Spinal cord (tissue), 10 donors: ENCODE data around the gene PI3. TPM values are rescaled to one million over a fixed set of nuclear protein-coding genes. Genes with fewer than 3 reads are reported as not detected.
"Not testable (repeated sequence)": the region's sequence is repeated elsewhere in the genome, so short reads cannot be mapped to it uniquely, and the experiment has no call there.

Experiments used
- DNase-seq, 6 donors: peaks; one replicate each; pipeline versions ENCODE4 v3.0.0 to v3.0.0-alpha.2; 2013 to 2015; ENCODE audit warnings: low spot score in 6 of 6, low read depth in 4 of 6
- H3K27ac ChIP-seq: one replicate; pipeline ENCODE4 v1.5.1; 2013; ENCODE audit warnings: low read depth, low read length, control low read depth
- H3K27me3 ChIP-seq: one replicate; pipeline ENCODE4 v1.6.1; 2013; ENCODE audit warnings: low read length; ENCODE audit not compliant: control insufficient read depth, insufficient read depth
- H3K36me3 ChIP-seq: one replicate; pipeline ENCODE4 v1.6.1; 2013; ENCODE audit warnings: low read length; ENCODE audit not compliant: control insufficient read depth, insufficient read depth
- H3K4me1 ChIP-seq: one replicate; pipeline ENCODE4 v1.6.1; 2013; ENCODE audit warnings: low read length; ENCODE audit not compliant: control insufficient read depth, insufficient read depth
- H3K4me3 ChIP-seq: one replicate; pipeline ENCODE4 v1.5.1; 2013; ENCODE audit warnings: low read depth, low read length, control low read depth
- H3K9me3 ChIP-seq: one replicate; pipeline ENCODE4 v1.6.1; 2013; ENCODE audit warnings: low read length; ENCODE audit not compliant: control insufficient read depth, insufficient read depth
- WGBS: methylation state at CpG from one replicate; pipeline ENCODE4 v1.1.5; 2013; ENCODE audit warnings: missing lambda C conversion rate; ENCODE audit not compliant: insufficient coverage; 5-methylcytosine and 5-hydroxymethylcytosine counted together
- polyA plus RNA-seq, 2 donors: library from polyadenylated mRNA; unstranded; fragments of 120-200 nt; gene quantifications; one replicate each; pipeline ENCODE4 v1.2.1, GENCODE V29; 2013; ENCODE audit not compliant: insufficient read length in 2 of 2
- total RNA-seq, 2 donors: library from RNA; depleted of rRNA in 1 of 2; stranded (reverse); fragments of 120-200 nt in 1 of 2; fragments of >200 nt in 1 of 2; gene quantifications; one replicate each; pipeline versions ENCODE4 v1.2.3 to v1.2.4, GENCODE V29; 2013 to 2014
- donor health status: healthy.

Gene PI3
- total and polyA plus RNA-seq, 4 donors: not detected

DNA sequence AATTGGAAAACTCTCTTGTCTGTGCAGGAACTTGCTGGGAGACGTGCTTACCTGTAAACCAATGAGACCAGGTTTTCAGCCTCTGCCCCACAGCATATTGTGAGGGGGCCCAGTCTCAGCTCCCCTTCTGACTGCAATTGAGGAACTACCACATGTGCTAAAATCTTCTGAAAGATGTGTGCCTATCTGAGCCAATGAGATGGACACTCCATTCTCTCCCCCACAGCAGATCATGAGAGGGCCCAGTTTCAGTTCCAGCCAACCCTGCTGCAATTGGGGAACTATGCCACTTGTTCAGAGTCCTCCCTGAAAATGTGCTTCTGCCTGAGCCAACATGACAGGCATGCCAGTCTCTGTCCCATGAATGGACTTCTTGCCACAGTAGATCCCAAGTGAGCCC, 20.9 kb upstream of the PI3 start:
- H3K27ac ChIP-seq: no peak overlapping the region
- H3K4me3 ChIP-seq: no peak overlapping the region
- peaks cover 2% of the 10 kb centered on the region for H3K4me1 ChIP-seq
- WGBS: 89% methylated on average over 1 of the region's 1 CpG
- H3K27me3 ChIP-seq: peaks cover 4% of the 10 kb centered on the region
- no peaks in the 10 kb centered on the region for H3K36me3 ChIP-seq
- no peaks in the 10 kb centered on the region for H3K9me3 ChIP-seq
- peak in 1 of 6 donors; percentile 3 for DNase-seq

DNA sequence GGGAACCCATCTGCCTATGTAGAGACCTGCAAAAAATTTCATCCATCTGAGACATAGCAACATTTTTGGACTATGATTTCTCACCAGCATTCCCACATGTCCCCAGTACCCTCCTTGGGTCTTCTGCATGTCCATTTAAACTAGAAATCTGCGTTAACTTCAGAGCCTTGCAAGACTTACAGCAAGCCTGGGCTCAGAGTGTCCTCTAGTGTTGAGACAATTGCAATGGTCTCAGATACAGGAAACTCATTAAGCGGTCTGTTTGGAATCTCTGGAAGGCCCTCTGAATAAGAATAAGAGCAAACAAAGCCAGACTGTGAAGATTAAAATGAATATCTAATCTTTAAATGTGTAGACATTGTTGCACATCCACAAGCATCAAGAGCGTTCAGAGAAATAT, 20.5 kb upstream of the PI3 start:
- no peaks in the 10 kb centered on the region for H3K36me3 ChIP-seq
- no peaks in the 10 kb centered on the region for H3K9me3 ChIP-seq
- DNase-seq: no peak
- WGBS: 53% methylated on average over 2 of the region's 3 CpGs
- H3K27me3 ChIP-seq: peaks cover 4% of the 10 kb centered on the region
- H3K4me1 ChIP-seq: peaks cover 2% of the 10 kb centered on the region
- H3K4me3 ChIP-seq: no peak overlapping the region
- H3K27ac ChIP-seq: no peak overlapping the region

DNA sequence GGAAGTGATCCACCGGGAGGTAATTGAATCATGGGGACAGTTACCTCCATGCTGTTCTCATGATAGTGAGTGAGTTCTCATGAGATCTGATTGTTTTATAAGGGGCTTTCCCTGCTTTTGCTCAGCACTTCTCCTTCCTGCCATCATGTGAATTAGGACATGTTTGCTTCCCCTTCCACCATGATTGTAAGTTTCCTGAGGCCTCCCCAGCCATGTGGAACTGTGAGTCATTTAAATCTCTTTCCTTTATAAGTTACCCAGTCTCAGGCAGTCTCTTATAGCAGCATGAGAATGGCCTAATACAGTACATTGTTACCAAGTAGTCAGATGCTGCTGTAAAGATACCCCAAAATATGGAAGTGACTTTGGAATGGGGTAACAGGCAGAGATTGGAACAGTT, 19.9 kb upstream of the PI3 start:
- not testable (repeated sequence) for H3K4me1 ChIP-seq, DNase-seq, H3K27me3 ChIP-seq, H3K9me3 ChIP-seq, H3K4me3 ChIP-seq, H3K36me3 ChIP-seq, H3K27ac ChIP-seq
- no CpG with 5 or more reads among the region's 1 CpG for WGBS

DNA sequence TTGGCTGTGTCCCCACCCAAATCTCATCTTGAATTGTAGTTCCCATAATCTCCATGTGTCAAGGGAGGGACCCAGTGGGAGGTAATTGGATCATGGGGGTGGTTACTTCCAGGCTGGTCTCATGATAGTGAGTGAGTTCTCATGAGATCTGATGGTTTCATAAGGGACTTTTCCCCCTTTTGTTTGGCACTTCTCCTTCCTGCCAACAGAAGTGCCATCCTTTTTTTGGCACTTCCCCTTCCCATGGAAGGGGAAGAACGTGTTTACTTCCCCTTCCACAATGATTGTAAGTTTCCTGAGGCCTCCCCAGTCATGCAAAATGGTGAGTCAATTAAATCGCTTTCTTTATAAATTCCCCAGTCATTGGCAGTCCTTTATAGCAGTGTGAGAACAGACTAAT, 18.0 kb upstream of the PI3 start:
- no peaks in the 10 kb centered on the region for H3K9me3 ChIP-seq
- H3K27ac ChIP-seq: no peak overlapping the region
- WGBS: no CpG with 5 or more reads among the region's 2 CpGs
- H3K4me1 ChIP-seq: peaks cover 2% of the 10 kb centered on the region
- H3K36me3 ChIP-seq: no peaks in the 10 kb centered on the region
- no peak overlapping the region for H3K4me3 ChIP-seq
- peaks cover 2% of the 10 kb centered on the region for H3K27me3 ChIP-seq
- DNase-seq: no peak

DNA sequence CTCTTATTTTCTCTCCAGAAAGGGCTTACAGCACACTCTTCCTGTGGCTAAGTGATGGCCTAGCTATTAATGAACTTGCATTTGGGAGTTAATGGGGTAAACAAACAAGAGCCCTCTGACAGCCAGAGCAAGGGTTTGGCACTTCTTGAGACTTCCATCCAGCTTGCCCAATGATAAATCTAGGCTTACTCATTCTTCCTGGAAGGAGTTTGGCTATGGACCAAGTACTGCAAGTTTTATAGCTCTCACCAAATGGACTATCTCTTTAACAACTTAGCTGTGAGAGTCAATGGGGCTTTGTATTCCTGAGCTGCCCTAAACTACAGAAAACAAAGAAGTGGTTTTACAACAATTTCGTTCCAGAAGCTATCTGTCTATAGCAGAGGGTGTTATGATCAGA, 16.7 kb upstream of the PI3 start:
- Histone ChIP-seq H3K36me3 (no peaks in the 10 kb centered on the region), H3K4me1 (peaks cover 2% of the 10 kb centered on the region), H3K27ac (peak overlapping the region; percentile 61), H3K4me3 (no peak overlapping the region), H3K27me3 (no peaks in the 10 kb centered on the region), H3K9me3 (no peaks in the 10 kb centered on the region)
- peak; percentile 53 to 91 (median 79) for DNase-seq
- WGBS: 40% methylated on average over 1 of the region's 1 CpG

DNA sequence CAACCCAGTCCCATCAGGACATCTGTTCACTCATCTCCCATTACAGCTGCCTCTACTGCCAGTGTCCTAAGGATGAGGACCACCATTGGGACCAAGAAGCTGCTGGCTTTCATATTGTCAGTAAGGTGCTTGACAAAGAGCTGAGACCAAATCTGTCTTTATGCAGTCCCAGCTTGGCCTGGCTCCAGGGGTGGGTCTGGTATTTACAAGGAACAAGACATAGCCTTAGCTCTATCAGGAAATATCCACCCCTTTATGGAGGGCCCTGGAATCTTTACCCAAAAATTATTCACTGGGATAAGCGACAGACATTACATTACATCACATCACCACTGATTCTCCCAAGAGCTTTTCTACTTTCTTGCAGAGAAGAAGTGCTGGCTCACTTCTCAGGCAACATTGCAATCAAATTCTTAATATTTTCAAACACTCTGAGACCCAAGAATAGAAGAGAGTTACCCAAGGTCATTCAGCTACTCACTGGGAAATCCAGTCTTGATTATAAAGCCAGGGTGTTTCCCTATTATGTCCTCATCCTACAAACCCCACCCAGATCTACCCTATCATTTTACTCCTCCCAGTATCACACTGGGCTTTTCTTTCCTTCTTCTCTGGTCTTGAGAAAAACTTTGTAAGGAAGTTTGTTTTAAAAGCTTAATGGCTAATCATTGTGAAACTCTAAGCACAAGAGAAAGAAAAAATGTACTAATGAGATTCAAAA, 11.5 kb upstream of the PI3 start:
- no peak for DNase-seq
- peaks cover 2% of the 10 kb centered on the region for H3K9me3 ChIP-seq
- 64% methylated on average over 1 of the region's 1 CpG for WGBS
- H3K4me3 ChIP-seq: no peak overlapping the region
- no peaks in the 10 kb centered on the region for H3K36me3 ChIP-seq
- no peaks in the 10 kb centered on the region for H3K27me3 ChIP-seq
- H3K4me1 ChIP-seq: peaks cover under 1% of the 10 kb centered on the region
- no peak overlapping the region for H3K27ac ChIP-seq

DNA sequence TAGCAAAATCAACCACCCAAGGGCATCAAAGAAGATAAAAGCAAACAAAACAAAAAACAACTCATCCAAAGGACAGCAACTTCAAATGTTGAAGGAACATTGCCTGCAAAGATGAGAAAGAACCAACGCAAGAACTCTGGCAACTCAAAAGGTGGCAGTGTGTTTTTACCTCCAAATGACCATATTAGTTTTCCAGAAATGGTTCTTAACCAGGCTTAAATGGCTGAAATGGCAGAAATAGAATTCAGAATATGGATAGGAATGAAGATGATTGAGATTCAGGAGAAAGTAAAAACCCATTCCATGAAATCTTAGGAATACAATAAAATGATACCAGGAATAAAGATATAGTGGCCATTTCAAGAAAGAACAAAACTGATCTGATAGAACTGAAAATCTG, 9.8 kb upstream of the PI3 start:
- no peak overlapping the region for H3K27ac ChIP-seq
- no peaks in the 10 kb centered on the region for H3K36me3 ChIP-seq
- no peak overlapping the region for H3K4me3 ChIP-seq
- no peak for DNase-seq
- H3K27me3 ChIP-seq: no peaks in the 10 kb centered on the region
- no CpG with 5 or more reads among the region's 1 CpG for WGBS
- H3K4me1 ChIP-seq: no peaks in the 10 kb centered on the region
- peaks cover 8% of the 10 kb centered on the region for H3K9me3 ChIP-seq

DNA sequence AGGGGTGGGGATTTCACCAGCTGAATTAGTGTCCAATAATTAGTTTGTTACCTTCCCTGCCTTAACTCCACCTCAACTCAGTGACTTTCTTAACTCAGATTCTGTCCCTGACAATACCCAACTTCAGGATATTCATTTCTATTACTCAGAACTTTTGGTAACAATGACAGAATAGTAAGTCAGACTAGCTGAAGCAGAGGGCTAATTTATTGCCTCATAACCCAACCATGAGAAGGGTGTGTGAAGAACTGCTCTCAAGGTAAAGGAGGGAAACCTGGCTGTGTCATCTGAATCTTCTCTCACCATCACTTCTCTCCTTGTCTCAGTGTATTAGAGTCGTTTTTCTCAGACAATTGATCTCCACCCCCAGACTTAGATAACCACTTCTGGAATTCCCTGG, 1.2 kb upstream of the PI3 start:
- WGBS: 57% methylated on average over 1 of the region's 1 CpG
- Histone ChIP-seq H3K4me3 (no peak overlapping the region), H3K9me3 (peaks cover 5% of the 10 kb centered on the region), H3K27ac (no peak overlapping the region), H3K27me3 (no peaks in the 10 kb centered on the region), H3K36me3 (no peaks in the 10 kb centered on the region), H3K4me1 (no peaks in the 10 kb centered on the region)
- DNase-seq: no peak

DNA sequence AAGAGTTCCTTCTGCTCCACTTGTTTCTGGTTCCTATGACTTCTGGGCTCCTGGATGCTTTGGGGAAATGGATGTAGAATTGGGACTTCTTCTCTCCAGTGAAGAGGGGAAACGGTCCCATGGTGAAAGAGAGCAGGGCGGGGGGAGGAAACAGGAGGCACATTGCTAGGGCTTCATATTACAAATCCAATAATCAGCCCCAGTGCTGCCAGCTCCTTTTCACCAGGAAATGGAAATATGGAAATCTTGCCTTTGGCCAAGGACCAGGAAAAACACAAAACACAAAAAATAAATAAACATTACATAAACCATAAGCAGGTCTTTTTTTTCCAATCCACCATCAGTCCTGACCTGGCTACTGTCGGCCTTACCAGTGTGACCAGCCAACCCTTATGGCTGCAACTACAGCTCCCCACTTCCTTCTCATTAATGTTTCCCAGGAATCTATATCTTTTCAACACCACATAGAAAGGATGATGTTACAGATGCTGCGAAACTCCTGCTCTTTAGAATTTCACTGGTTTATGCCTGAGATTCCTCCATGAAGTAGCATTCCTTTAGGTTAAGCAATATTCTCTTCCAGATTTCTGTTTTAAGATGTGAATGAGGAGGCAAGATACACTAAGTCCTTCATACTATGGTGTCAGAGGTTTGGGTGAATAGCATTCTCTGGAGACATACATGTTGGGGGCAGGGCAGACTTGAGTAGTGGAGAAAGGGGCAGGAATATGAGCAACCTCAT, 2.0 kb downstream of the PI3 start:
- H3K4me1 ChIP-seq: no peaks in the 10 kb centered on the region
- H3K4me3 ChIP-seq: no peak overlapping the region
- no peaks in the 10 kb centered on the region for H3K27me3 ChIP-seq
- H3K9me3 ChIP-seq: no peaks in the 10 kb centered on the region
- no peak for DNase-seq
- H3K36me3 ChIP-seq: no peaks in the 10 kb centered on the region
- WGBS: 90% methylated on average over 1 of the region's 4 CpGs
- no peak overlapping the region for H3K27ac ChIP-seq

DNA sequence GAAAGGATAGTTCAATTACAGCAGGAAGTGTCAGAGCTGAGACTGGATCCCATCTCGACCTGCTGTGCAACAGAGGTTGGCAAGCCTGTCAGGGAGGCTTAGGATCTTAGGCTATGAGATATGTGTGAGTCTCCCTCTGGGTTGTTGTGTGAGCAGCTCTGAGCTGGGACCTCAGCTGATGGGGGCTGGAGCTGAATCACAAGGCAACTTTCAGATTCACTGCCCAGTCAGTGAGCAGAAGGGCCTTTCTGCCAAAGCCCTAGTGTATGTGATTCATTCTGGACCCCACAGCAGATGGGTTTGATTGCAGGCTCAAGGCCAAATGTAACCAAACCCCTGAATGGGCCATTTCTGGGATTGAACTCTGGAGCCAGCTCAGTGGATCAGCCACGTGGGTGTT, 4.5 kb downstream of the PI3 start:
- H3K4me1 ChIP-seq: no peaks in the 10 kb centered on the region
- H3K4me3 ChIP-seq: no peak overlapping the region
- no peaks in the 10 kb centered on the region for H3K9me3 ChIP-seq
- WGBS: 75% methylated on average over 1 of the region's 2 CpGs
- no peak for DNase-seq
- H3K36me3 ChIP-seq: no peaks in the 10 kb centered on the region
- no peaks in the 10 kb centered on the region for H3K27me3 ChIP-seq
- no peak overlapping the region for H3K27ac ChIP-seq
